ENCODE data around the gene COL17A1.

DNA sequence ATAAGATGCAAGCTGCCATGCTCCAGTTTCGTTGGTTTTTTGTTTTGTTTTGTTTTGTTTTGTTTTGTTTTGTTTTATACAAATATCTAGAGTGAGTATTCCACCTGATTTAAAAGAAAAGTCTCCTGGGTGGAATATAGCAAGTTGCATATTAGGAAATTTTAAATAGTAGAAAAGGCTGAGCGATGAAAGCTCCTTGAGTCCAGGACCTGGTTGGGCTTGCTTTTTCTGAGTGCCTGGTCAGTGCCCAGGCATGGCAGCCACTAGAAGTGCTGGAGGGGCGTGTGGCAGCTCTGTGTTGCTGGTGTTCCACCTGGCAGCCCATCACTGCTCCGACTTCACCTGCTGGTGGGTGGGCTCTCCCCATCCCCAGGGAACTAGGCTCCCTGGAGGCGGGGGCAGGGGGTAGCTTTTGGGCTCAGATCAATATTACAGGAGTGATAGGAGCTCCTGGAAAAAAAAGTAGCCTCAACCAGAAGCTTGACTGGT, 8.0 kb downstream of the COL17A1 start:
- TF ChIP-seq, protein P1, sequence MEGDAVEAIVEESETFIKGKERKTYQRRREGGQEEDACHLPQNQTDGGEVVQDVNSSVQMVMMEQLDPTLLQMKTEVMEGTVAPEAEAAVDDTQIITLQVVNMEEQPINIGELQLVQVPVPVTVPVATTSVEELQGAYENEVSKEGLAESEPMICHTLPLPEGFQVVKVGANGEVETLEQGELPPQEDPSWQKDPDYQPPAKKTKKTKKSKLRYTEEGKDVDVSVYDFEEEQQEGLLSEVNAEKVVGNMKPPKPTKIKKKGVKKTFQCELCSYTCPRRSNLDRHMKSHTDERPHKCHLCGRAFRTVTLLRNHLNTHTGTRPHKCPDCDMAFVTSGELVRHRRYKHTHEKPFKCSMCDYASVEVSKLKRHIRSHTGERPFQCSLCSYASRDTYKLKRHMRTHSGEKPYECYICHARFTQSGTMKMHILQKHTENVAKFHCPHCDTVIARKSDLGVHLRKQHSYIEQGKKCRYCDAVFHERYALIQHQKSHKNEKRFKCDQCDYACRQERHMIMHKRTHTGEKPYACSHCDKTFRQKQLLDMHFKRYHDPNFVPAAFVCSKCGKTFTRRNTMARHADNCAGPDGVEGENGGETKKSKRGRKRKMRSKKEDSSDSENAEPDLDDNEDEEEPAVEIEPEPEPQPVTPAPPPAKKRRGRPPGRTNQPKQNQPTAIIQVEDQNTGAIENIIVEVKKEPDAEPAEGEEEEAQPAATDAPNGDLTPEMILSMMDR (conservative IDR thresholded peaks at IDR 0.05; ENCODE audit: low read depth, low read length), result no peak
- no peak for TF ChIP-seq EZH2 (IDR thresholded peaks at IDR 0.05; ENCODE audit: borderline replicate concordance, low read depth, low read length, poor library complexity, severe bottlenecking)
